ENCODE data around the gene COL2A1. TPM values are rescaled to one million over a fixed set of nuclear protein-coding genes. Genes with fewer than 3 reads are reported as not detected.
A peak's percentile ranks its signal among the peaks of the same experiment; 100 is the strongest.

COL2A1 gene
- total and polyA plus RNA-seq, 9 of the 15 experiments (the other 6 are each of a cell fraction or from before 2014, with no cell fraction given), result 0.46 TPM; not detected in 8

DNA sequence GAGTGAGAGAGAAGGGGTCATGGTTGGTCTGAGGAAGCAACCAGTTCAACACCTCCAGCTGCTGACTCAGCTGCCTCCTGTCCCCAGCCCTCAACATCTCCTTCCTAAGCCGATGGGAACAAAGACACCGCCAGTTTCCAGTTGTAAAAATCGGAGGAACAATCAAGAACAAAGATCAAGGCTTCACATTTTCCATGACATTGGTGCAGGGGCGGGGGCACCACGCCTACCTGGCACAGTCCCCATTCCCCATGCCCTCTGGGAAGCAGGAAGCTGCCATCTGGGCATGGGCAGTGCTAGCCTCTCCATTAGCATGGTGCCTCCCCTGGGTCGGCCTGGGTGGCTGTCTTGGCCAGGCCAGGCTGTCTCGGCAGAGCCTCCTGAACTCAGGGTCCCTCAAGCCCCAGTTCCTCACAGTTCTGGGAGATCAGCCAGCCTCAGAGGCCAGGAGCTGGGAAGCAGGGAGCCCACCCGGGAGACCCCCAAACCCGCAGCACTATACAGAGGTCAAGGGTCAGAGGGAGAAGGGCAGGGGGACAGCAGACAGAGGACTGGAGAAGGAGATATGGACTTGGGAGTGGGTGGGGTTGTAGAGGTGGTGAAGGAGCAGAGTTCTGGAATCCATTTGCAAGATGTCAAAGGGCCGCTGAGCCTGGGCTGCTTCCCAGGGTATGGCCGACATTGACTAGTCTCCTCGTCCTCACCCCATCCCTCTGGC, 60.5 kb downstream of the COL2A1 start:
- Histone ChIP-seq H3K79me2 (ENCODE audit: control insufficient read depth, insufficient read depth, low read length) (no peaks in the 10 kb centered on the region), H3K9me3 (replicated peaks; ENCODE audit: control insufficient read depth, insufficient read depth, low read depth, low read length) (no peaks in the 10 kb centered on the region), H4K20me1 (replicated peaks; ENCODE audit: control insufficient read depth, insufficient read depth, low read length) (no peaks in the 10 kb centered on the region), H2AFZ (ENCODE audit: low read depth, low read length) (no peak overlapping the region), H3K36me3 (ENCODE audit: control insufficient read depth, insufficient read depth, low read length) (no peaks in the 10 kb centered on the region), H3K4me3 (no peak overlapping the region), H3K27ac (ENCODE audit: extremely low read depth, low read depth, low read length) (no peak overlapping the region), H3K4me1 (replicated peaks in 1 of 2; ENCODE audit: control insufficient read depth in 2 of 2, insufficient read depth in 2 of 2, low read length in 2 of 2) (peaks cover 0 to 27% of the 10 kb centered on the region in 2 experiments; a peak in 3 of 5 replicates), H3K27me3 (ENCODE audit: control insufficient read depth in 2 of 2, insufficient read depth in 2 of 2, low read length in 2 of 2) (peaks cover 24 to 51% of the 10 kb centered on the region in 2 experiments; a peak in 4 of 5 replicates), H3K9me1 (ENCODE audit: control insufficient read depth, insufficient read depth, low read length) (no peaks in the 10 kb centered on the region), H3K4me2 (ENCODE audit: insufficient read depth, low read length) (no peak overlapping the region), H3K9ac (ENCODE audit: insufficient read depth in 1 of 2, low read depth in 2 of 2, low read length in 2 of 2) (peak overlapping the region in 1 of 2 experiments; percentile 58; a peak in 2 of 4 replicates)
- DNase-seq (ENCODE audit: extremely low read depth in 1 of 4, low spot score in 3 of 4) (no peak), ATAC-seq (no peak), FAIRE-seq (no peak)
- intact Hi-C loops (cut with micrococcal nuclease) (no loop called here), in situ Hi-C loops (cut with MboI) (no loop called here)
- WGBS (ENCODE audit: insufficient coverage, low coverage, missing lambda C conversion rate), result 2% methylated on average over 12 of the region's 12 CpGs
- ChIA-PET CTCF (ENCODE audit: low intra/inter-chr PET ratio) (interaction anchor here (0.7 kb wide), 1 partner anchor 511 kb away, joined by 3 read pairs; no protein-coding TSS in a partner anchor), POLR2A (interaction anchor here (0.5 kb wide), 1 partner anchor 255 kb away, joined by 3 read pairs; no protein-coding TSS in a partner anchor)
- no TSS peak for BruUV-seq (replicated peaks)
- TF ChIP-seq ZNF583 (CRISPR knock-in tag; IDR thresholded peaks at IDR 0.05), result no peak
- no peak for TF ChIP-seq EWSR1 (IDR thresholded peaks at IDR 0.05; ENCODE audit: borderline replicate concordance, low read depth, partially characterized antibody)
- TF ChIP-seq ARNT (IDR thresholded peaks at IDR 0.05), result no peak
- TF ChIP-seq, protein P1, sequence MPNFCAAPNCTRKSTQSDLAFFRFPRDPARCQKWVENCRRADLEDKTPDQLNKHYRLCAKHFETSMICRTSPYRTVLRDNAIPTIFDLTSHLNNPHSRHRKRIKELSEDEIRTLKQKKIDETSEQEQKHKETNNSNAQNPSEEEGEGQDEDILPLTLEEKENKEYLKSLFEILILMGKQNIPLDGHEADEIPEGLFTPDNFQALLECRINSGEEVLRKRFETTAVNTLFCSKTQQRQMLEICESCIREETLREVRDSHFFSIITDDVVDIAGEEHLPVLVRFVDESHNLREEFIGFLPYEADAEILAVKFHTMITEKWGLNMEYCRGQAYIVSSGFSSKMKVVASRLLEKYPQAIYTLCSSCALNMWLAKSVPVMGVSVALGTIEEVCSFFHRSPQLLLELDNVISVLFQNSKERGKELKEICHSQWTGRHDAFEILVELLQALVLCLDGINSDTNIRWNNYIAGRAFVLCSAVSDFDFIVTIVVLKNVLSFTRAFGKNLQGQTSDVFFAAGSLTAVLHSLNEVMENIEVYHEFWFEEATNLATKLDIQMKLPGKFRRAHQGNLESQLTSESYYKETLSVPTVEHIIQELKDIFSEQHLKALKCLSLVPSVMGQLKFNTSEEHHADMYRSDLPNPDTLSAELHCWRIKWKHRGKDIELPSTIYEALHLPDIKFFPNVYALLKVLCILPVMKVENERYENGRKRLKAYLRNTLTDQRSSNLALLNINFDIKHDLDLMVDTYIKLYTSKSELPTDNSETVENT (CRISPR knock-in tag; IDR thresholded peaks at IDR 0.05), result no peak
- TF ChIP-seq, protein P2, sequence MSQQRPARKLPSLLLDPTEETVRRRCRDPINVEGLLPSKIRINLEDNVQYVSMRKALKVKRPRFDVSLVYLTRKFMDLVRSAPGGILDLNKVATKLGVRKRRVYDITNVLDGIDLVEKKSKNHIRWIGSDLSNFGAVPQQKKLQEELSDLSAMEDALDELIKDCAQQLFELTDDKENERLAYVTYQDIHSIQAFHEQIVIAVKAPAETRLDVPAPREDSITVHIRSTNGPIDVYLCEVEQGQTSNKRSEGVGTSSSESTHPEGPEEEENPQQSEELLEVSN (IDR thresholded peaks at IDR 0.05; ENCODE audit: borderline replicate concordance in 1 of 2, extremely low read depth in 1 of 2, insufficient read depth in 1 of 2, insufficient read length in 1 of 2, low read depth in 1 of 2, low read length in 1 of 2, poor library complexity in 1 of 2, severe bottlenecking in 1 of 2), result no peak
- TF ChIP-seq ZNF668 (CRISPR knock-in tag; IDR thresholded peaks at IDR 0.05), result no peak
- TF ChIP-seq, protein P3, sequence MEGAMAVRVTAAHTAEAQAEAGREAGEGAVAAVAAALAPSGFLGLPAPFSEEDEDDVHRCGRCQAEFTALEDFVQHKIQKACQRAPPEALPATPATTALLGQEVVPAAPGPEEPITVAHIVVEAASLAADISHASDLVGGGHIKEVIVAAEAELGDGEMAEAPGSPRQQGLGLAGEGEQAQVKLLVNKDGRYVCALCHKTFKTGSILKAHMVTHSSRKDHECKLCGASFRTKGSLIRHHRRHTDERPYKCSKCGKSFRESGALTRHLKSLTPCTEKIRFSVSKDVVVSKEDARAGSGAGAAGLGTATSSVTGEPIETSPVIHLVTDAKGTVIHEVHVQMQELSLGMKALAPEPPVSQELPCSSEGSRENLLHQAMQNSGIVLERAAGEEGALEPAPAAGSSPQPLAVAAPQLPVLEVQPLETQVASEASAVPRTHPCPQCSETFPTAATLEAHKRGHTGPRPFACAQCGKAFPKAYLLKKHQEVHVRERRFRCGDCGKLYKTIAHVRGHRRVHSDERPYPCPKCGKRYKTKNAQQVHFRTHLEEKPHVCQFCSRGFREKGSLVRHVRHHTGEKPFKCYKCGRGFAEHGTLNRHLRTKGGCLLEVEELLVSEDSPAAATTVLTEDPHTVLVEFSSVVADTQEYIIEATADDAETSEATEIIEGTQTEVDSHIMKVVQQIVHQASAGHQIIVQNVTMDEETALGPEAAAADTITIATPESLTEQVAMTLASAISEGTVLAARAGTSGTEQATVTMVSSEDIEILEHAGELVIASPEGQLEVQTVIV (CRISPR knock-in tag; IDR thresholded peaks at IDR 0.05; ENCODE audit: borderline replicate concordance), result no peak
- TF ChIP-seq ZNF316 (IDR thresholded peaks at IDR 0.05), result 0 out of 2 replicates have a peak, but pooled peaks have one; percentile 43
- TF ChIP-seq C11orf30 (IDR thresholded peaks at IDR 0.05; ENCODE audit: low read depth), result peak; percentile 52
- no peak for TF ChIP-seq MEF2D (tag; conservative IDR thresholded peaks at IDR 0.05; ENCODE audit: low read depth)
- no peak for TF ChIP-seq TGIF2 (CRISPR knock-in tag; IDR thresholded peaks at IDR 0.05)
- TF ChIP-seq STAG1 (CRISPR knock-in tag; IDR thresholded peaks at IDR 0.05; ENCODE audit: borderline replicate concordance), result no peak
- TF ChIP-seq MAFK (IDR thresholded peaks at IDR 0.05; ENCODE audit: low read length), result peak; percentile 37; the same call in 1 of the 2 replicates
- TF ChIP-seq RCOR1 (IDR thresholded peaks at IDR 0.05; ENCODE audit: borderline replicate concordance in 1 of 2, low read depth in 2 of 2, low read length in 2 of 2), result no peak
- no peak for TF ChIP-seq SIN3B (IDR thresholded peaks at IDR 0.05; ENCODE audit: low read depth)
